B cell (primary cell): ENCODE results near the gene ADM2. TPM values are rescaled to one million over a fixed set of nuclear protein-coding genes. Genes with fewer than 3 reads are reported as not detected.

ENCODE experiments used
- ATAC-seq: fragments of 200-7000 bp; cut with Tn5 transposase; one replicate; pipeline ENCODE4 v1.10.0; 2021; ENCODE audit warnings: low read depth, mild to moderate bottlenecking, moderate number of reproducible peaks, moderate library complexity
- CTCF ChIA-PET: fragments of 350-600 bp; sonication (Branson Sonifier 250); formaldehyde crosslinking; loops from one replicate; lab custom pipeline; 2021; ENCODE audit warnings: antibody characterized with exemption, inconsistent platforms; lab: Charles Lee
- POLR2A ChIA-PET: fragments of 350-600 bp; sonication (Branson Sonifier 250); formaldehyde crosslinking; loops from one replicate; lab custom pipeline; 2021; ENCODE audit warnings: antibody characterized with exemption; lab: Charles Lee
- DNase-seq: peaks from one replicate; pipeline ENCODE4 v3.0.0; 2013
- H2AFZ ChIP-seq: 2 replicates; pipeline ENCODE4 v1.6.1; 2012; ENCODE audit warnings: mild to moderate bottlenecking, low read depth, low read length; ENCODE audit not compliant: insufficient read depth, poor library complexity, severe bottlenecking
- H3K27ac ChIP-seq, 2 donors: 1 replicate in 1 of 2; 2 replicates in 1 of 2; pipeline ENCODE4 v1.5.1; 2012 to 2013; ENCODE audit warnings: low read length in 2 of 2, mild to moderate bottlenecking in 2 of 2, moderate library complexity in 1 of 2
- H3K27me3 ChIP-seq, 4 experiments: fragments of 200-600 bp in 1 of 4; sonication (generic) in 1 of 4; replicated peaks in 1 of 4; 1 replicate in 2 of 4; 2 replicates in 2 of 4; pipeline versions ENCODE4 v1.6.1 to v1.7.0; 2013 to 2016; ENCODE audit warnings: low read length in 3 of 4, mild to moderate bottlenecking in 2 of 4, mixed read lengths in 1 of 4, moderate library complexity in 1 of 4; ENCODE audit not compliant: insufficient read depth in 4 of 4, control insufficient read depth in 3 of 4; ENCODE audit errors: control extremely low read depth in 1 of 4
- H3K36me3 ChIP-seq, 2 experiments: replicated peaks in 1 of 2; 1 replicate in 1 of 2; 2 replicates in 1 of 2; pipeline versions ENCODE4 v1.6.1 to v1.7.1; 2013; ENCODE audit warnings: low read length in 1 of 2; ENCODE audit not compliant: insufficient read depth in 2 of 2, control insufficient read depth in 1 of 2; ENCODE audit errors: control extremely low read depth in 1 of 2, extremely low read depth in 1 of 2
- H3K4me1 ChIP-seq, 2 donors: fragments of 200-600 bp in 1 of 2; sonication (generic) in 1 of 2; 1 replicate in 1 of 2; 2 replicates in 1 of 2; pipeline versions ENCODE4 v1.5.1 to v1.6.1; 2013 to 2017; ENCODE audit warnings: low read length in 2 of 2; ENCODE audit not compliant: control insufficient read depth in 2 of 2, insufficient read depth in 2 of 2
- H3K4me2 ChIP-seq: replicated peaks from 2 replicates; pipeline ENCODE3; 2012; ENCODE audit warnings: mild to moderate bottlenecking, low read depth, low read length; ENCODE audit not compliant: poor library complexity, severe bottlenecking
- H3K4me3 ChIP-seq, 5 experiments: fragments of 200-600 bp in 1 of 5; sonication (generic) in 1 of 5; 1 replicate in 3 of 5; 2 replicates in 2 of 5; pipeline versions ENCODE4 v1.5.1 to v1.7.0; 2011 to 2016; ENCODE audit warnings: low read length in 4 of 5, mild to moderate bottlenecking in 4 of 5, low read depth in 2 of 5, control low read depth in 1 of 5, moderate library complexity in 1 of 5; ENCODE audit not compliant: insufficient read depth in 1 of 5; ENCODE audit errors: control extremely low read depth in 1 of 5, extremely low read depth in 1 of 5
- H3K79me2 ChIP-seq: fragments of 200-600 bp; sonication (generic); one replicate; pipeline ENCODE4 v1.6.0; 2016; ENCODE audit warnings: low read length; ENCODE audit not compliant: control insufficient read depth, insufficient read depth
- H3K9ac ChIP-seq: fragments of 200-600 bp; sonication (generic); 2 replicates; pipeline ENCODE4 v1.6.1; 2017; ENCODE audit warnings: mild to moderate bottlenecking, low read length, moderate library complexity
- H3K9me3 ChIP-seq, 3 donors: one replicate each; pipeline versions ENCODE4 v1.6.1 to v1.7.1; 2013; ENCODE audit warnings: low read length in 2 of 3; ENCODE audit not compliant: control insufficient read depth in 2 of 3, insufficient read depth in 1 of 3; ENCODE audit errors: control extremely low read depth in 1 of 3
- H4K20me1 ChIP-seq: 2 replicates; pipeline ENCODE4 v1.6.0; 2012; ENCODE audit warnings: mild to moderate bottlenecking, low read length; ENCODE audit not compliant: insufficient read depth, control insufficient read depth, poor library complexity, severe bottlenecking
- H3K27ac Mint-ChIP-seq: one replicate; pipeline ENCODE4 v1.8.0; 2021; ENCODE audit warnings: mixed read lengths
- H3K27me3 Mint-ChIP-seq: one replicate; pipeline ENCODE4 v1.8.0; 2021; ENCODE audit warnings: mixed read lengths
- H3K4me1 Mint-ChIP-seq: one replicate; pipeline ENCODE4 v1.8.0; 2021; ENCODE audit warnings: mixed read lengths
- H3K4me3 Mint-ChIP-seq: one replicate; pipeline ENCODE4 v1.8.0; 2021; ENCODE audit warnings: mixed read lengths
- H3K9me3 Mint-ChIP-seq: one replicate; pipeline ENCODE4 v1.8.0; 2022; ENCODE audit warnings: mixed read lengths; ENCODE audit not compliant: insufficient read depth
- EZH2 ChIP-seq: IDR thresholded peaks from 2 replicates; pipeline ENCODE4 v1.6.1; 2012; ENCODE audit warnings: borderline replicate concordance, low read depth, mild to moderate bottlenecking, moderate library complexity, low read length; ENCODE audit not compliant: insufficient read depth, poor library complexity, severe bottlenecking
- WGBS: methylation state at CpG from one replicate; pipeline ENCODE4 v1.1.5; 2013; ENCODE audit warnings: missing lambda C conversion rate; ENCODE audit not compliant: insufficient coverage; 5-methylcytosine and 5-hydroxymethylcytosine counted together
- intact Hi-C: fragments of 100-400 bp; cut with micrococcal nuclease; formaldehyde crosslinking; loops from one replicate; pipeline ENCODE4 v1.10.0; 2022
- polyA plus RNA-seq: library from polyadenylated mRNA; depleted of rRNA; stranded (reverse); fragments of >200 nt; gene quantifications from 2 replicates; pipeline ENCODE4 v1.2.3, GENCODE V29; 2012
- total RNA-seq, 2 donors: library from RNA; stranded (reverse); fragments of 120-200 nt in 1 of 2; gene quantifications; 1 replicate in 1 of 2; 2 replicates in 1 of 2; pipeline versions ENCODE4 v1.2.3 to v1.2.4, GENCODE V29; 2013 to 2022
- TF ChIP-seq, protein P1 (sequence below): fragments of 200-600 bp; IDR thresholded peaks from one replicate; pipeline ENCODE4 v1.8.0; 2022; ENCODE audit warnings: antibody characterized with exemption, mild to moderate bottlenecking

ADM2 gene
- total and polyA plus RNA-seq, 2 donors (not counting 1 experiment from before 2014, with no cell fraction given) = 0.67 to 3.7 TPM

DNA sequence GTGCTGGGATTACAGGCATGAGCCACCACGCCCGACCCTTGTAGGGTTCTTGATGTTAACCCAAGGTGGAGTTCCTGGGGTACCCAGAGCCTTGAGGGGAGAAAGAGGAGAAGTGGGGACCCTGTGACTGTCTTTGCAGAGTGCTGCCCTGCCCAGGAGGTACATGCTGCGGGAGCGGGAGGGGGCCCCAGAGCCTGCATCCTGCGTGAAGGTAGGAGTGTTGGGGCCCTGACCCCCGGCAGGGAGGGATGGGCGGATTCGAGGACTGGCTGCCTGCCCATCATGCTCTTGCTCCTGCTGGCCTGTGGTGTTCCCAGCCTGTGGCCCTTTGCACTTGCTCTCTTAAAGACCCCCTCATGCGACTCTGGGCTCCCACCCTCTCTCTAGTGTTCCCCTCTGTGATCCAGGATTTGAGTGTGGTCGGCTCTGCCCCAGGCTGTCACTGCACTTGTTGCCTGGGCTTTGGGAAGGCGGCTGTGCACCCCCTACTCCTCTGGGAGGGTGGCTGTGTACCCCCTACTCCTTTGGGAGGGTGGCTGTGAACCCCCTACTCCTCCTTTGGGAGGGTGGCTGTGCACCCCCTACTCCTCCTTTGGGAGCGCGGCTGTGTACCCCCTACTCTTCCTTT is 39.6 kb downstream of the ADM2 start:
- Histone ChIP-seq H3K4me3 (no peak overlapping the region), H3K36me3 (peaks cover 0 to 64% of the 10 kb centered on the region in 2 experiments)

DNA sequence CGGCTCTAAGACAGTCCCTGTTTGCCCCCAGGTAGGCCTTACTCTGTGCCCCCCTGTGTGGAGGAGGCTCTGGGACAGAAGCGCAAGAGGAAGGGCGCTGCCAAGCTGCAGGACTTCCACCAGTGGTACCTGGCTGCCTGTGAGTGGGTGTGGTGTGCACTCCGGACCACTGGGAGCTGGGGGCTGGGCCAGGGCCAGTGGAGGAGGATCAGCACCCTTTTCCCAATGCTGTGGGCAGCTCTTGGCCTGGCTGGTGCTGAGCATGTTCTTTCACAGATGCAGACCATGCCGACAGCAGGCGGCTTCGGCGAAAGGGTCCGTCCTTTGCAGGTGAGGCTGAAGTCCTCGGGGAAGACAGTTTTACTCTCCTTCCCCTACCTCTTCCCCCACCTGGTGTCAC is 40.4 kb downstream of the ADM2 start:
- Histone ChIP-seq H3K4me1 (peaks cover 7 to 18% of the 10 kb centered on the region in 2 donors), H4K20me1 (peaks cover 41% of the 10 kb centered on the region), H3K9ac (no peak overlapping the region), H3K27me3 (no peaks in the 10 kb centered on the region), H2AFZ (no peak overlapping the region), H3K79me2 (peaks cover 68% of the 10 kb centered on the region), H3K4me2 (no peak overlapping the region), H3K4me3 (no peak overlapping the region), H3K9me3 (no peaks in the 10 kb centered on the region), H3K36me3 (peaks cover 0 to 59% of the 10 kb centered on the region in 2 experiments), H3K27ac (no peak overlapping the region)
- Mint-ChIP-seq H3K27me3 (no peaks in the 10 kb centered on the region), H3K4me3 (no peak overlapping the region), H3K9me3 (no peaks in the 10 kb centered on the region), H3K4me1 (peaks cover 9% of the 10 kb centered on the region), H3K27ac (no peak overlapping the region)
- intact Hi-C loops = no loop called here
- CTCF ChIA-PET = no interaction called here
- no peak for ATAC-seq
- TF ChIP-seq, protein P1, sequence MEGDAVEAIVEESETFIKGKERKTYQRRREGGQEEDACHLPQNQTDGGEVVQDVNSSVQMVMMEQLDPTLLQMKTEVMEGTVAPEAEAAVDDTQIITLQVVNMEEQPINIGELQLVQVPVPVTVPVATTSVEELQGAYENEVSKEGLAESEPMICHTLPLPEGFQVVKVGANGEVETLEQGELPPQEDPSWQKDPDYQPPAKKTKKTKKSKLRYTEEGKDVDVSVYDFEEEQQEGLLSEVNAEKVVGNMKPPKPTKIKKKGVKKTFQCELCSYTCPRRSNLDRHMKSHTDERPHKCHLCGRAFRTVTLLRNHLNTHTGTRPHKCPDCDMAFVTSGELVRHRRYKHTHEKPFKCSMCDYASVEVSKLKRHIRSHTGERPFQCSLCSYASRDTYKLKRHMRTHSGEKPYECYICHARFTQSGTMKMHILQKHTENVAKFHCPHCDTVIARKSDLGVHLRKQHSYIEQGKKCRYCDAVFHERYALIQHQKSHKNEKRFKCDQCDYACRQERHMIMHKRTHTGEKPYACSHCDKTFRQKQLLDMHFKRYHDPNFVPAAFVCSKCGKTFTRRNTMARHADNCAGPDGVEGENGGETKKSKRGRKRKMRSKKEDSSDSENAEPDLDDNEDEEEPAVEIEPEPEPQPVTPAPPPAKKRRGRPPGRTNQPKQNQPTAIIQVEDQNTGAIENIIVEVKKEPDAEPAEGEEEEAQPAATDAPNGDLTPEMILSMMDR = no peak
- TF ChIP-seq EZH2 = no peak
- POLR2A ChIA-PET = no interaction called here
- DNase-seq = no peak
- 96% methylated on average over 10 of the region's 10 CpGs for WGBS

More for the DNA sequence above, 39.6 kb downstream of the ADM2 start:
- ChIA-PET CTCF (interaction anchor here (1.5 kb wide), 1 partner anchor 23 kb away, joined by 3 read pairs; no protein-coding TSS in a partner anchor), POLR2A (no interaction called here)
- H4K20me1 ChIP-seq = peaks cover 49% of the 10 kb centered on the region
- peaks cover 7% of the 10 kb centered on the region for H3K4me1 Mint-ChIP-seq
- peaks cover 7 to 14% of the 10 kb centered on the region in 2 donors for H3K4me1 ChIP-seq
- TF ChIP-seq, protein P1 = no peak
- TF ChIP-seq EZH2 = no peak
- H3K4me2 ChIP-seq = no peak overlapping the region
- H3K27ac Mint-ChIP-seq = no peak overlapping the region
- H2AFZ ChIP-seq = no peak overlapping the region
- no peak overlapping the region for H3K4me3 Mint-ChIP-seq
- H3K9ac ChIP-seq = no peak overlapping the region
- ATAC-seq (no peak), DNase-seq (no peak)
- intact Hi-C loops = no loop called here
- H3K27ac ChIP-seq = no peak overlapping the region
- H3K9me3 ChIP-seq = no peaks in the 10 kb centered on the region
- H3K79me2 ChIP-seq = peaks cover 76% of the 10 kb centered on the region
- WGBS = 98% methylated on average over 11 of the region's 13 CpGs
- no peaks in the 10 kb centered on the region for H3K27me3 ChIP-seq
- H3K9me3 Mint-ChIP-seq = no peaks in the 10 kb centered on the region
- no peaks in the 10 kb centered on the region for H3K27me3 Mint-ChIP-seq
